Suprapubic skin (tissue), 4 donors: ENCODE results near the gene TXNL4B. TPM values are rescaled to one million over a fixed set of nuclear protein-coding genes. Genes with fewer than 3 reads are reported as not detected.

ENCODE experiments used
- DNase-seq, 2 donors: peaks; one replicate each; pipeline ENCODE4 v3.0.0-alpha.2; 2019; ENCODE audit warnings: low spot score in 2 of 2
- H3K27ac ChIP-seq: fragments of 200-600 bp; sonication (generic); one replicate; pipeline ENCODE4 v1.5.1; 2019
- H3K27me3 ChIP-seq: fragments of 200-600 bp; sonication (generic); one replicate; pipeline ENCODE4 v1.5.1; 2019
- H3K36me3 ChIP-seq: fragments of 200-600 bp; sonication (generic); one replicate; pipeline ENCODE4 v1.5.1; 2019
- H3K4me1 ChIP-seq: fragments of 200-600 bp; sonication (generic); one replicate; pipeline ENCODE4 v1.5.1; 2019
- H3K4me3 ChIP-seq: fragments of 200-600 bp; sonication (generic); one replicate; pipeline ENCODE4 v1.5.1; 2019; ENCODE audit warnings: mild to moderate bottlenecking
- H3K9me3 ChIP-seq: fragments of 200-600 bp; sonication (generic); one replicate; pipeline ENCODE4 v1.5.1; 2019
- EP300 ChIP-seq: sonication (generic); formaldehyde crosslinking; IDR thresholded peaks from one replicate; pipeline ENCODE4 v1.6.1; 2017; ENCODE audit warnings: antibody characterized with exemption
- POLR2A ChIP-seq, 2 donors: fragments of 450-650 bp; IDR thresholded peaks; one replicate each; pipeline ENCODE4 v1.6.1; 2017; ENCODE audit warnings: antibody characterized with exemption in 2 of 2, mild to moderate bottlenecking in 2 of 2, moderate library complexity in 2 of 2
- POLR2AphosphoS5 ChIP-seq, 3 donors: sonication (generic); formaldehyde crosslinking; IDR thresholded peaks; one replicate each; pipeline ENCODE4 v1.6.1; 2017; ENCODE audit warnings: antibody characterized with exemption in 3 of 3
- WGBS: methylation state at CpG from one replicate; pipeline ENCODE4 v1.1.5; 2018; 5-methylcytosine and 5-hydroxymethylcytosine counted together
- total RNA-seq, 4 donors: library from RNA; depleted of rRNA; stranded (reverse); fragments of >200 nt; gene quantifications; one replicate each; pipeline ENCODE4 v1.1.0, GENCODE V29; 2016
- TF ChIP-seq, protein P1 (sequence below), 2 donors: fragments of 200-600 bp in 1 of 2; fragments of 450-650 bp in 1 of 2; sonication (generic) in 1 of 2; IDR thresholded peaks; one replicate each; pipeline ENCODE4 v1.5.1; 2016 to 2019; ENCODE audit warnings: antibody characterized with exemption in 2 of 2, mild to moderate bottlenecking in 1 of 2, moderate library complexity in 1 of 2

Gene TXNL4B
- total RNA-seq, 4 donors from 2014 or later, result 6.4 to 19.9 (median 6.9) TPM

DNA sequence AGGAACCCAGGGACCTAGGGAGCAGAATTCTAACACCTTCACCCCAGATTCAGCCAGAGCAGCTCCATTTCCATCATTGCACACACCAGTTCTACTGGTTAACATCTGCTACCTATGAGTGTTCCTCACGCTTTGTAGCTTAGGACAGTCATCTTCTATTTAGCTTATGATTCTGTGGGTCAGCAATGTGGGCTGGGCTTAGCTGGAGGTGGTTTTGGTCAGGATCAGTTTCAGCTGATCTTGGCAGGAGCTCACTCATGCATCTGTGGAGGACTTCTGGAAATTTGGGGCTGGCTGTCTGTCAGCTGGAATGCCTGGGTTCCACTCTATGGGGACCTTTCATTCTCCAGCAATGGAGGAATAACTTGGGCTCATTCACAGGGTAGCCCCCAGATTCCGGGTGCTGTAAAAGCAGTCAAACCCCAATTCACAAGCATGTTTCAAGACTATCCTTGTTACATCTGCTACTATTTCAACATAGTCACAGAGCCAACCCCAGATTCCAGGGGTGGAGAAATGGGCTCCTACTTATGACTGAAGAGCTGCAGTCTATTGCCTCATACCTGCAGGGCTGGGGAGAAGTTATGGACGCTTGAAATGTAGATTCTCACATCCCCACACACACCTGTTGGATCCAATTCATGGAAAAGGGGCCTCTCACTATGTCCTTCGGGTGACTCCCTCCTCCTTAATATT is 42.5 kb downstream of the TXNL4B start:
- Histone ChIP-seq H3K36me3 (no peaks in the 10 kb centered on the region), H3K27me3 (no peaks in the 10 kb centered on the region), H3K9me3 (no peaks in the 10 kb centered on the region), H3K4me1 (no peaks in the 10 kb centered on the region), H3K4me3 (no peak overlapping the region), H3K27ac (no peak overlapping the region)
- TF ChIP-seq POLR2A (IDR thresholded peaks at IDR 0.05), result no peak
- TF ChIP-seq POLR2AphosphoS5 (IDR thresholded peaks at IDR 0.05), result no peak
- no peak for TF ChIP-seq EP300
- TF ChIP-seq, protein P1, sequence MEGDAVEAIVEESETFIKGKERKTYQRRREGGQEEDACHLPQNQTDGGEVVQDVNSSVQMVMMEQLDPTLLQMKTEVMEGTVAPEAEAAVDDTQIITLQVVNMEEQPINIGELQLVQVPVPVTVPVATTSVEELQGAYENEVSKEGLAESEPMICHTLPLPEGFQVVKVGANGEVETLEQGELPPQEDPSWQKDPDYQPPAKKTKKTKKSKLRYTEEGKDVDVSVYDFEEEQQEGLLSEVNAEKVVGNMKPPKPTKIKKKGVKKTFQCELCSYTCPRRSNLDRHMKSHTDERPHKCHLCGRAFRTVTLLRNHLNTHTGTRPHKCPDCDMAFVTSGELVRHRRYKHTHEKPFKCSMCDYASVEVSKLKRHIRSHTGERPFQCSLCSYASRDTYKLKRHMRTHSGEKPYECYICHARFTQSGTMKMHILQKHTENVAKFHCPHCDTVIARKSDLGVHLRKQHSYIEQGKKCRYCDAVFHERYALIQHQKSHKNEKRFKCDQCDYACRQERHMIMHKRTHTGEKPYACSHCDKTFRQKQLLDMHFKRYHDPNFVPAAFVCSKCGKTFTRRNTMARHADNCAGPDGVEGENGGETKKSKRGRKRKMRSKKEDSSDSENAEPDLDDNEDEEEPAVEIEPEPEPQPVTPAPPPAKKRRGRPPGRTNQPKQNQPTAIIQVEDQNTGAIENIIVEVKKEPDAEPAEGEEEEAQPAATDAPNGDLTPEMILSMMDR (IDR thresholded peaks at IDR 0.05), result no peak
- 81% methylated on average over 3 of the region's 4 CpGs for WGBS
- DNase-seq, result no peak

DNA sequence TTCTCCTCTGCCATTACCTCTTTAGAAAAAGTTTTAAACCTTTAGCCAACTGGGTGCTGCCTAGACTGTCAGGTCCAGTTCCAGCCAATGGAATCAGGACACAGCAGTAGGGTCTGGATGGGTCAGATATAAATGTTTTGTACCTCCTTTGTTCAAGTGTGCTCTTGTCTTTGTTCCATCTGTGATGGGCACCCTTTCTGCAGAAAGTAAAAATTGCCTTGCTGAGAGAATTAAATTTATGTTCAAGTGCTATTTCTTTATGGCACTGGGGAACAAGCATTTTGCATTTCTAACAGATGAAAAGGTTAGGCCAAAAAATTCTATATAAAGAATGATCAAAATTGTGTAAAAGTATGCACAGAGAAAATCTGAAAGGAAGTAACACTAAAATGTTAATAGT is 44.3 kb downstream of the TXNL4B start:
- H3K9me3 ChIP-seq, result no peaks in the 10 kb centered on the region
- no peak for DNase-seq
- no peaks in the 10 kb centered on the region for H3K4me1 ChIP-seq
- H3K27me3 ChIP-seq, result no peaks in the 10 kb centered on the region
- no peak for TF ChIP-seq POLR2AphosphoS5 (IDR thresholded peaks at IDR 0.05)
- no peak for TF ChIP-seq POLR2A (IDR thresholded peaks at IDR 0.05)
- no peak for TF ChIP-seq EP300
- TF ChIP-seq, protein P1 (IDR thresholded peaks at IDR 0.05), result no peak
- H3K4me3 ChIP-seq, result no peak overlapping the region
- H3K36me3 ChIP-seq, result no peaks in the 10 kb centered on the region
- H3K27ac ChIP-seq, result no peak overlapping the region

- 63% methylated on average over 2 of the region's 2 CpGs for WGBS
- DNase-seq, result no peak
- H3K4me1 ChIP-seq, result no peaks in the 10 kb centered on the region
- peaks cover 22% of the 10 kb centered on the region for H3K36me3 ChIP-seq
- H3K27ac ChIP-seq, result no peak overlapping the region
- no peaks in the 10 kb centered on the region for H3K9me3 ChIP-seq
- no peak for TF ChIP-seq POLR2A (IDR thresholded peaks at IDR 0.05)
- no peak for TF ChIP-seq POLR2AphosphoS5 (IDR thresholded peaks at IDR 0.05)
- no peak overlapping the region for H3K4me3 ChIP-seq
- H3K27me3 ChIP-seq, result no peaks in the 10 kb centered on the region
Observed at GRCh38 chr16:72044825-72045359, 48.5 kb downstream of the TXNL4B start.

DNA sequence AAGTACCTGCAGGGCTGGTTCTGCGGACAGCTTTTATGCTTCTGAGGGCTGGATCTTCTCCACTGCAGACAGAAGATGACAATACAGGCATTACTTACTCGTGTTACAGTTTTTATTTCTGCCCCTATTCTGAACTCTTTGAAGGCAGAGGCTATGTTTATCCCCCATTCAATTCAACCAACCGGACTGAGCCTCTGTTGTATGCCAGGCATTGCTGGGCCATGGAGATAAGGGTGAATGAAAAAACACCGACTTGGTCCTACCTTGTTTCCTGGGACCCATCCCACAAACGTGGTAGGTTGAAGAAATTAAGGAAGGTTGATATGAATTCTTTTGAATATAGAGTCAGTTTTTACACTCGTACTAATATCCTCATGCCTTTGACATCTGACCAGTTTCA is 49.1 kb downstream of the TXNL4B start:
- H3K4me3 ChIP-seq, result no peak overlapping the region
- TF ChIP-seq, protein P1 (IDR thresholded peaks at IDR 0.05), result no peak
- TF ChIP-seq POLR2AphosphoS5 (IDR thresholded peaks at IDR 0.05) (no peak), POLR2A (IDR thresholded peaks at IDR 0.05) (no peak), EP300 (no peak)
- H3K4me1 ChIP-seq, result no peaks in the 10 kb centered on the region
- H3K27ac ChIP-seq, result no peak overlapping the region
- no peak for DNase-seq
- no peaks in the 10 kb centered on the region for H3K27me3 ChIP-seq
- H3K9me3 ChIP-seq, result no peaks in the 10 kb centered on the region
- WGBS, result 75% methylated on average over 6 of the region's 6 CpGs
- peaks cover 22% of the 10 kb centered on the region for H3K36me3 ChIP-seq

GRCh38 chr16:72043539-72043938 is 49.9 kb downstream of the TXNL4B start:
- H3K4me1 ChIP-seq, result no peaks in the 10 kb centered on the region
- H3K27me3 ChIP-seq, result no peaks in the 10 kb centered on the region
- TF ChIP-seq EP300 (no peak), POLR2AphosphoS5 (IDR thresholded peaks at IDR 0.05) (no peak), POLR2A (IDR thresholded peaks at IDR 0.05) (no peak)
- TF ChIP-seq, protein P1 (IDR thresholded peaks at IDR 0.05), result no peak
- H3K4me3 ChIP-seq, result no peak overlapping the region
- H3K36me3 ChIP-seq, result peaks cover 22% of the 10 kb centered on the region
- no peaks in the 10 kb centered on the region for H3K9me3 ChIP-seq
- WGBS, result 100% methylated on average over 1 of the region's 1 CpG
- DNase-seq, result no peak
- H3K27ac ChIP-seq, result no peak overlapping the region
